Mucosa of descending colon (tissue), 3 donors: ENCODE results near the gene USP10. TPM values are rescaled to one million over a fixed set of nuclear protein-coding genes. Genes with fewer than 3 reads are reported as not detected.

Experiments
- ATAC-seq: fragments of 200-7000 bp; cut with Tn5 transposase; one replicate; pipeline ENCODE4 v1.9.1; 2020; ENCODE audit warnings: mild to moderate bottlenecking, moderate library complexity
- DNase-seq, 3 donors: peaks; one replicate each; pipeline ENCODE4 v3.0.0-alpha.2; 2020
- H3K36me3 ChIP-seq: fragments of 200-600 bp; one replicate; pipeline ENCODE4 v1.8.0; 2021; ENCODE audit warnings: low read depth, mild to moderate bottlenecking
- H3K4me1 ChIP-seq: fragments of 200-600 bp; one replicate; pipeline ENCODE4 v1.8.0; 2021; ENCODE audit warnings: low read depth, mild to moderate bottlenecking
- H3K4me3 ChIP-seq: fragments of 200-600 bp; one replicate; pipeline ENCODE4 v1.8.0; 2021; ENCODE audit warnings: mild to moderate bottlenecking
- H3K9me3 ChIP-seq: fragments of 200-600 bp; one replicate; pipeline ENCODE4 v1.8.0; 2021; ENCODE audit warnings: mild to moderate bottlenecking
- CTCF ChIP-seq: fragments of 200-600 bp; IDR thresholded peaks from one replicate; pipeline ENCODE4 v1.8.0; 2022; ENCODE audit warnings: antibody characterized with exemption, mild to moderate bottlenecking
- intact Hi-C, 2 donors: fragments of 100-400 bp; cut with DNase I in 1 of 2; cut with micrococcal nuclease in 1 of 2; formaldehyde crosslinking; loops; one replicate each; pipeline versions ENCODE4 v1.11.0 to v1.11.1; 2022; cut with DNase I, micrococcal nuclease
- total RNA-seq, 3 donors: library from RNA; stranded (reverse); fragmentation: NEBNext Ultra II Directional in 2 of 3; extraction: Animal tissue kit (Norgen Biotek cat#: 25700) in 2 of 3; gene quantifications; one replicate each; pipeline versions ENCODE4 v1.2.1 to v1.2.4, GENCODE V29; 2021 to 2023
- donor health status: DM: no; HTN: no; CAD: no; lungs with moderate emphysema.
- donor health status: DM: no; HTN: no; CAD: no.
- donor health status: DM: no; HTN: yes; CAD: no.

The USP10 gene
- total RNA-seq, 3 donors from 2014 or later: 65.1 to 76.9 (median 72.4) TPM

DNA sequence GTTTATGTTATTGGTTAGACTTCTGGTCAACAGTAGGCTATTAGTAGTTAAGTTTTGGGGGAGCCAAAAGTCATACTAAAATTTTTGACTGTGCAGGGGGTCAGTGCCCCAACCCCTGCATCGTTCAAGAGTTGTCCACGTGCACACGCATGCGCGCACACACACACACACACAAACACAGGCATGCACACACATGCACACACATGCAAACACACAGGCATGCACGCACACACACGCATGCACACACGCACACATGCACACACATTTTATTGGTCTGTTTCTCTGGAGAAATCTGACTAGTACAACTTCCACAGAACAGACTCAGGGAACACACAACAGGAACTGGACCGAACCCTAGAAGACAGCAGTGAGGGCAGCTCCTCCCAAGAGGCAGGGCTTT is 24.4 kb upstream of the USP10 start:
- ATAC-seq: no peak
- intact Hi-C loops: no loop called here
- TF ChIP-seq CTCF: no peak

GRCh38 chr16:84675884-84676283 is 23.9 kb upstream of the USP10 start:
- intact Hi-C loops: no loop called here
- DNase-seq: no peak

More for the DNA sequence above, 24.4 kb upstream of the USP10 start:
- H3K36me3 ChIP-seq: no peaks in the 10 kb centered on the region
- no peak overlapping the region for H3K4me3 ChIP-seq
- no peaks in the 10 kb centered on the region for H3K4me1 ChIP-seq
- DNase-seq: no peak
- H3K9me3 ChIP-seq: no peaks in the 10 kb centered on the region

GRCh38 chr16:84677017-84677803 is 22.6 kb upstream of the USP10 start:
- intact Hi-C loops: no loop called here
- no peak for DNase-seq

More at GRCh38 chr16:84675884-84676283, 23.9 kb upstream of the USP10 start:
- Histone ChIP-seq H3K9me3 (no peaks in the 10 kb centered on the region), H3K4me3 (no peak overlapping the region), H3K4me1 (no peaks in the 10 kb centered on the region), H3K36me3 (no peaks in the 10 kb centered on the region)
- no peak for ATAC-seq
- no peak for TF ChIP-seq CTCF

GRCh38 chr16:84677849-84678248 is 22.0 kb upstream of the USP10 start:
- Histone ChIP-seq H3K9me3 (no peaks in the 10 kb centered on the region), H3K4me3 (no peak overlapping the region), H3K36me3 (no peaks in the 10 kb centered on the region), H3K4me1 (no peaks in the 10 kb centered on the region)
- no peak for ATAC-seq
- no peak for DNase-seq
- TF ChIP-seq CTCF: no peak
- intact Hi-C loops: no loop called here

More at GRCh38 chr16:84677017-84677803, 22.6 kb upstream of the USP10 start:
- H3K36me3 ChIP-seq: no peaks in the 10 kb centered on the region
- no peak for TF ChIP-seq CTCF
- no peak overlapping the region for H3K4me3 ChIP-seq
- no peaks in the 10 kb centered on the region for H3K4me1 ChIP-seq
- ATAC-seq: no peak
- no peaks in the 10 kb centered on the region for H3K9me3 ChIP-seq

DNA sequence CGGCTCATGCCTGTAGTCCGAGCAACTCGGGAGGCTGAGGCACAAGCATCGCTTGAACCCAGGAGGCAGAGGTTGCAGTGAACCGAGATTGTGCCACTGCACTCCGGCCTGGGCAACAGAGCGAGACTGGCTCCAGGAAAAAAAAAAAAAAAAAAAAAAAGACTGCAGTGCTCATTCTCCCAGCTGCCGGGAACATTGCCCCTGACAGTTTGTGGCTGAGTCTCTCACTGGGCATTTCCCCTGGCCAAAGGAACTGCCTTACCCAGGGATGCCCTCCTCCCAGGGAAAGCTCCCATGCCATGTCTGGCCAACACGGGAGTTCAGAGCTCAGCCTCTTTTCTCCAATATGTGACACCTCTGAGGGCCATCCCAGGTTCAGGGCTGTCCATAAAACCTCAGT is 21.3 kb upstream of the USP10 start:
- intact Hi-C loops: no loop called here
- ATAC-seq: no peak
- Histone ChIP-seq H3K4me3 (no peak overlapping the region), H3K4me1 (no peaks in the 10 kb centered on the region), H3K9me3 (no peaks in the 10 kb centered on the region), H3K36me3 (no peaks in the 10 kb centered on the region)
- no peak for DNase-seq
- no peak for TF ChIP-seq CTCF
